CD4-positive, alpha-beta T cell (primary cell): ENCODE results near the gene HCAR3. TPM values are rescaled to one million over a fixed set of nuclear protein-coding genes. Genes with fewer than 3 reads are reported as not detected.

Experiments
- ATAC-seq: fragments of 200-7000 bp; cut with Tn5 transposase; one replicate; pipeline ENCODE4 v1.10.0; 2022; ENCODE audit warnings: mild to moderate bottlenecking; ENCODE audit not compliant: poor library complexity
- CTCF ChIA-PET: fragments of 350-600 bp; sonication (Branson Sonifier 250); formaldehyde crosslinking; loops from one replicate; lab custom pipeline; 2021; ENCODE audit warnings: antibody characterized with exemption, inconsistent platforms; lab: Charles Lee
- POLR2A ChIA-PET: fragments of 350-600 bp; sonication (Branson Sonifier 250); formaldehyde crosslinking; loops from one replicate; lab custom pipeline; 2021; ENCODE audit warnings: antibody characterized with exemption, inconsistent platforms; lab: Charles Lee
- DNase-seq, 14 experiments: peaks; one replicate each; pipeline ENCODE4 v3.0.0-alpha.2; 2013 to 2020; ENCODE audit warnings: mixed read lengths in 2 of 14
- H3K27ac ChIP-seq, 2 donors: one replicate each; pipeline versions ENCODE4 v1.5.1 to v1.7.0; 2013; ENCODE audit warnings: low read length in 2 of 2, low read depth in 1 of 2, mild to moderate bottlenecking in 1 of 2
- H3K27me3 ChIP-seq, 2 experiments: 1 replicate in 1 of 2; 2 replicates in 1 of 2; pipeline versions ENCODE4 v1.6.1 to v1.7.0; 2013; ENCODE audit warnings: low read length in 2 of 2, control low read depth in 1 of 2, mild to moderate bottlenecking in 1 of 2, moderate library complexity in 1 of 2; ENCODE audit not compliant: insufficient read depth in 2 of 2, control insufficient read depth in 1 of 2
- H3K36me3 ChIP-seq: one replicate; pipeline ENCODE4 v1.6.1; 2013; ENCODE audit warnings: low read length, control low read depth; ENCODE audit not compliant: insufficient read depth
- H3K4me1 ChIP-seq: one replicate; pipeline ENCODE4 v1.6.1; 2013; ENCODE audit warnings: low read length, control low read depth; ENCODE audit not compliant: insufficient read depth
- H3K4me3 ChIP-seq: one replicate; pipeline ENCODE4 v1.5.1; 2013; ENCODE audit warnings: mild to moderate bottlenecking, low read length, moderate library complexity
- H3K9me3 ChIP-seq, 2 experiments: 1 replicate in 1 of 2; 2 replicates in 1 of 2; pipeline versions ENCODE4 v1.6.1 to v1.7.0; 2013; ENCODE audit warnings: low read length in 2 of 2, mild to moderate bottlenecking in 2 of 2, control low read depth in 1 of 2, moderate library complexity in 1 of 2; ENCODE audit not compliant: control insufficient read depth in 1 of 2, insufficient read depth in 1 of 2
- H3K27ac Mint-ChIP-seq: one replicate; pipeline ENCODE4 v1.8.0; 2020; ENCODE audit warnings: mixed read lengths
- H3K27me3 Mint-ChIP-seq: one replicate; pipeline ENCODE4 v1.8.0; 2021; ENCODE audit warnings: mixed read lengths
- H3K36me3 Mint-ChIP-seq: one replicate; pipeline ENCODE4 v1.8.0; 2021; ENCODE audit warnings: low read depth, mixed read lengths
- H3K4me1 Mint-ChIP-seq: one replicate; pipeline ENCODE4 v1.8.0; 2021; ENCODE audit warnings: low read depth, mixed read lengths
- H3K4me3 Mint-ChIP-seq: one replicate; pipeline ENCODE4 v1.8.0; 2020; ENCODE audit warnings: mild to moderate bottlenecking, mixed read lengths
- H3K9me3 Mint-ChIP-seq: one replicate; pipeline ENCODE4 v1.8.0; 2020; ENCODE audit warnings: mixed read lengths
- CTCF ChIP-seq: fragments of 200-600 bp; IDR thresholded peaks from one replicate; pipeline ENCODE4 v1.8.0; 2022; ENCODE audit warnings: antibody characterized with exemption, mild to moderate bottlenecking
- intact Hi-C, 2 experiments: fragments of 100-400 bp; cut with DNase I in 1 of 2; cut with micrococcal nuclease in 1 of 2; formaldehyde crosslinking; loops; one replicate each; pipeline versions ENCODE4 v1.15.1 to v1.9.0; 2023 to 2025; cut with DNase I, micrococcal nuclease
- total RNA-seq, 174 experiments: library from RNA in 2 of 174; stranded (reverse) in 2 of 174; gene quantifications; one replicate each; pipeline ENCODE4 v1.2.3 and lab custom pipeline; 2021 to 2026

Gene HCAR3
- total RNA-seq, 2 experiments from 2014 or later, result 0.33 to 0.39 TPM

GRCh38 chr12:122726080-122726558 is 9.5 kb upstream of the HCAR3 start:
- intact Hi-C loops, result no loop called here
- H3K27ac ChIP-seq, result no peak overlapping the region
- CTCF ChIA-PET, result no interaction called here
- Mint-ChIP-seq H3K36me3 (no peaks in the 10 kb centered on the region), H3K9me3 (no peaks in the 10 kb centered on the region), H3K4me3 (no peak overlapping the region), H3K27me3 (no peaks in the 10 kb centered on the region), H3K4me1 (peaks cover 26% of the 10 kb centered on the region), H3K27ac (no peak overlapping the region)
- ATAC-seq (no peak), DNase-seq (peak in 4 of 14 experiments; percentile 33 to 50 (median 43))
- TF ChIP-seq CTCF, result no peak
- H3K27me3 ChIP-seq, result no peaks in the 10 kb centered on the region
- POLR2A ChIA-PET, result no interaction called here
- H3K4me1 ChIP-seq, result peaks cover 14% of the 10 kb centered on the region
- no peak overlapping the region for H3K4me3 ChIP-seq
- H3K36me3 ChIP-seq, result no peaks in the 10 kb centered on the region
- no peaks in the 10 kb centered on the region for H3K9me3 ChIP-seq

- Mint-ChIP-seq H3K27me3 (no peaks in the 10 kb centered on the region), H3K27ac (no peak overlapping the region), H3K9me3 (no peaks in the 10 kb centered on the region), H3K4me1 (peaks cover 22% of the 10 kb centered on the region), H3K4me3 (no peak overlapping the region), H3K36me3 (no peaks in the 10 kb centered on the region)
- Histone ChIP-seq H3K4me3 (no peak overlapping the region), H3K4me1 (peaks cover 10% of the 10 kb centered on the region), H3K27ac (no peak overlapping the region), H3K9me3 (no peaks in the 10 kb centered on the region), H3K36me3 (no peaks in the 10 kb centered on the region), H3K27me3 (no peaks in the 10 kb centered on the region)
- ATAC-seq (no peak), DNase-seq (no peak)
- intact Hi-C loops, result no loop called here
- CTCF ChIA-PET, result no interaction called here
- no peak for TF ChIP-seq CTCF
- POLR2A ChIA-PET, result interaction anchor here (1.4 kb wide), 1 partner anchor 254 kb away, joined by 3 read pairs; no protein-coding TSS in a partner anchor
These were observed 9.0 kb upstream of the HCAR3 start for GRCh38 chr12:122725452-122726079.

- no peak for ATAC-seq
- intact Hi-C loops, result no loop called here
- Mint-ChIP-seq H3K4me1 (peaks cover 14% of the 10 kb centered on the region), H3K4me3 (no peak overlapping the region), H3K27me3 (no peaks in the 10 kb centered on the region), H3K36me3 (no peaks in the 10 kb centered on the region), H3K27ac (no peak overlapping the region), H3K9me3 (no peaks in the 10 kb centered on the region)
- no peaks in the 10 kb centered on the region for H3K9me3 ChIP-seq
- H3K4me1 ChIP-seq, result peaks cover 2% of the 10 kb centered on the region
- H3K4me3 ChIP-seq, result no peak overlapping the region
- no peak for DNase-seq
- no peak overlapping the region for H3K27ac ChIP-seq
- ChIA-PET CTCF (no interaction called here), POLR2A (interaction anchor here (1.4 kb wide), 1 partner anchor 253 kb away, joined by 3 read pairs; no protein-coding TSS in a partner anchor)
- no peaks in the 10 kb centered on the region for H3K27me3 ChIP-seq
- no peak for TF ChIP-seq CTCF
- H3K36me3 ChIP-seq, result no peaks in the 10 kb centered on the region
These were observed 8.1 kb upstream of the HCAR3 start for GRCh38 chr12:122724641-122725243.
